ENCODE measurements around the gene SDHC.
"Not testable (repeated sequence)": the region's sequence is repeated elsewhere in the genome, so short reads cannot be mapped to it uniquely, and the experiment has no call there.

The SDHC gene

GRCh38 chr1:161364332-161364731 is 50.2 kb downstream of the SDHC start:
- Histone ChIP-seq H3K4me2 (ENCODE audit: low read length) (no peak overlapping the region), H3K27me3 (ENCODE audit: control insufficient read depth, insufficient read depth, low read length) (no peaks in the 10 kb centered on the region), H3K9ac (ENCODE audit: low read depth, low read length) (no peak overlapping the region), H3K9me3 (replicated peaks; ENCODE audit: low read length) (no peaks in the 10 kb centered on the region), H3K4me3 (ENCODE audit: low read length) (no peak overlapping the region), H3K36me3 (ENCODE audit: insufficient read depth, low read length) (peaks cover 13% of the 10 kb centered on the region), H3K4me1 (ENCODE audit: control insufficient read depth, insufficient read depth, low read length) (no peaks in the 10 kb centered on the region)

- no peaks in the 10 kb centered on the region for H3K27me3 ChIP-seq (ENCODE audit: control insufficient read depth, insufficient read depth, low read length)
- H3K4me1 ChIP-seq (ENCODE audit: control insufficient read depth, insufficient read depth, low read length) = no peaks in the 10 kb centered on the region
- H3K4me3 ChIP-seq (ENCODE audit: low read length) = no peak overlapping the region
- no peak overlapping the region for H3K4me2 ChIP-seq (ENCODE audit: low read length)
- no peaks in the 10 kb centered on the region for H3K9me3 ChIP-seq (replicated peaks; ENCODE audit: low read length)
- H3K9ac ChIP-seq (ENCODE audit: low read depth, low read length) = no peak overlapping the region
- H3K36me3 ChIP-seq (ENCODE audit: insufficient read depth, low read length) = peaks cover 13% of the 10 kb centered on the region
These were observed 51.0 kb downstream of the SDHC start for GRCh38 chr1:161365207-161365606.

DNA sequence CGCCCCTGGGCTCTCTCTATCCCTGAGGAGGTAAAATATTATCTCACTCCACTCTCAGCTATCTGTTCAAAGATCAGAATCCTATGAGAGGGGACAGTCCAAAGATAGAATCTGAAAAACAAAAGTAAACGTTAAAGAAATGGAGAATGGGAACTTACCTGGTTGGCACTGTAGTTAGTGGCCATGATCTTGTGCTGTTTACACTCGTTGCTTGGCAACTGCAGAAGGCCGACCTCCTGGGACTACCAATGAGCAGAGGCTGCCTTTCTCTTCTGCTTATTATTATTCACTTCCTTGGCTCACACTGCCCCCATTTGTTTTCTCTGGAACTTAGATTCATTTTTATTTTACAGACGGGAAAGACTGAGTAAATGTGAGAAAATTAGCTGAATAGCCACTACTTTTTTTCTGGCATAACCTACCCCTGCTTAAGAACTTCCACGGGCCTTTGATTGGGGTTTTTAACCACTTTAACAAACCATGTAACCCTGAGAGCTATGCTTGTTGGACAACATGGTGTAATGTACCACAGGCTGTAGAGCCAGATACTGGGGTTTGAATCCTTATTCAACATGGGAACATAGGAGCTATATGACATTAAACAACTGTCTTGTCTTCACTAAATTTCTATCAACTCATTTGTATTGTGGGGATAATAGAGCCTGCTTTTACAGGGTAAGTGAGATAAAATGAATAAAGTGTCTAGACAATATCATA is 53.7 kb downstream of the SDHC start, which contains the start of gene CFAP126:
Gene CFAP126, minus strand, starts transcription at position 193 of the 717 bp plus-strand sequence. Its CDS starts 8 bp downstream, at position 185.
- Histone ChIP-seq H3K36me3 (ENCODE audit: insufficient read depth, low read length) (peaks cover 13% of the 10 kb centered on the region), H3K4me1 (ENCODE audit: control insufficient read depth, insufficient read depth, low read length) (no peaks in the 10 kb centered on the region), H3K9me3 (replicated peaks; ENCODE audit: low read length) (no peaks in the 10 kb centered on the region), H3K4me2 (ENCODE audit: low read length) (no peak within 1 kb of the TSS), H3K27me3 (ENCODE audit: control insufficient read depth, insufficient read depth, low read length) (no peaks in the 10 kb centered on the region), H3K9ac (ENCODE audit: low read depth, low read length) (no peak within 1 kb of the TSS), H3K4me3 (ENCODE audit: low read length) (no peak within 1 kb of the TSS)

- Histone ChIP-seq H3K9me3 (replicated peaks; ENCODE audit: low read length) (no peaks in the 10 kb centered on the region), H3K36me3 (ENCODE audit: insufficient read depth, low read length) (no peaks in the 10 kb centered on the region)
These were observed 59.3 kb downstream of the SDHC start for GRCh38 chr1:161373442-161373841.

GRCh38 chr1:161374373-161374772 is 60.2 kb downstream of the SDHC start:
- no peaks in the 10 kb centered on the region for H3K36me3 ChIP-seq (ENCODE audit: insufficient read depth, low read length)
- H3K4me1 ChIP-seq (ENCODE audit: control insufficient read depth, insufficient read depth, low read length) = no peaks in the 10 kb centered on the region
- no peak overlapping the region for H3K9ac ChIP-seq (ENCODE audit: low read depth, low read length)
- H3K4me3 ChIP-seq (ENCODE audit: low read length) = no peak overlapping the region
- no peak overlapping the region for H3K4me2 ChIP-seq (ENCODE audit: low read length)
- no peaks in the 10 kb centered on the region for H3K27me3 ChIP-seq (ENCODE audit: control insufficient read depth, insufficient read depth, low read length)
- no peaks in the 10 kb centered on the region for H3K9me3 ChIP-seq (replicated peaks; ENCODE audit: low read length)

More at GRCh38 chr1:161373442-161373841, 59.3 kb downstream of the SDHC start:
- H3K9ac ChIP-seq (ENCODE audit: low read depth, low read length) = no peak overlapping the region
- no peak overlapping the region for H3K4me3 ChIP-seq (ENCODE audit: low read length)
- no peaks in the 10 kb centered on the region for H3K27me3 ChIP-seq (ENCODE audit: control insufficient read depth, insufficient read depth, low read length)
- no peak overlapping the region for H3K4me2 ChIP-seq (ENCODE audit: low read length)
- H3K4me1 ChIP-seq (ENCODE audit: control insufficient read depth, insufficient read depth, low read length) = no peaks in the 10 kb centered on the region

- Histone ChIP-seq H3K4me1 (ENCODE audit: control insufficient read depth, insufficient read depth, low read length) (peaks cover 12% of the 10 kb centered on the region), H3K36me3 (ENCODE audit: insufficient read depth, low read length) (no peaks in the 10 kb centered on the region)
These were observed 63.8 kb downstream of the SDHC start for GRCh38 chr1:161378014-161378413.

GRCh38 chr1:161379071-161379470 is 64.9 kb downstream of the SDHC start:
- no peaks in the 10 kb centered on the region for H3K36me3 ChIP-seq (ENCODE audit: insufficient read depth, low read length)
- H3K27me3 ChIP-seq (ENCODE audit: control insufficient read depth, insufficient read depth, low read length) = no peaks in the 10 kb centered on the region
- peak overlapping the region; percentile 42 for H3K4me3 ChIP-seq (ENCODE audit: low read length)
- peak overlapping the region; percentile 63 for H3K9ac ChIP-seq (ENCODE audit: low read depth, low read length)
- peaks cover 21% of the 10 kb centered on the region for H3K4me1 ChIP-seq (ENCODE audit: control insufficient read depth, insufficient read depth, low read length)
- no peaks in the 10 kb centered on the region for H3K9me3 ChIP-seq (replicated peaks; ENCODE audit: low read length)
- H3K4me2 ChIP-seq (ENCODE audit: low read length) = no peak overlapping the region

More at GRCh38 chr1:161378014-161378413, 63.8 kb downstream of the SDHC start:
- Histone ChIP-seq H3K4me2 (ENCODE audit: low read length) (no peak overlapping the region), H3K4me3 (ENCODE audit: low read length) (no peak overlapping the region), H3K27me3 (ENCODE audit: control insufficient read depth, insufficient read depth, low read length) (no peaks in the 10 kb centered on the region), H3K9me3 (replicated peaks; ENCODE audit: low read length) (no peaks in the 10 kb centered on the region), H3K9ac (ENCODE audit: low read depth, low read length) (no peak overlapping the region)

GRCh38 chr1:161381707-161382106 is 67.5 kb downstream of the SDHC start:
- Histone ChIP-seq H3K36me3 (ENCODE audit: insufficient read depth, low read length) (no peaks in the 10 kb centered on the region), H3K4me1 (ENCODE audit: control insufficient read depth, insufficient read depth, low read length) (peaks cover 21% of the 10 kb centered on the region), H3K4me3 (ENCODE audit: low read length) (no peak overlapping the region), H3K9ac (ENCODE audit: low read depth, low read length) (no peak overlapping the region), H3K27me3 (ENCODE audit: control insufficient read depth, insufficient read depth, low read length) (no peaks in the 10 kb centered on the region), H3K4me2 (ENCODE audit: low read length) (no peak overlapping the region), H3K9me3 (replicated peaks; ENCODE audit: low read length) (no peaks in the 10 kb centered on the region)

DNA sequence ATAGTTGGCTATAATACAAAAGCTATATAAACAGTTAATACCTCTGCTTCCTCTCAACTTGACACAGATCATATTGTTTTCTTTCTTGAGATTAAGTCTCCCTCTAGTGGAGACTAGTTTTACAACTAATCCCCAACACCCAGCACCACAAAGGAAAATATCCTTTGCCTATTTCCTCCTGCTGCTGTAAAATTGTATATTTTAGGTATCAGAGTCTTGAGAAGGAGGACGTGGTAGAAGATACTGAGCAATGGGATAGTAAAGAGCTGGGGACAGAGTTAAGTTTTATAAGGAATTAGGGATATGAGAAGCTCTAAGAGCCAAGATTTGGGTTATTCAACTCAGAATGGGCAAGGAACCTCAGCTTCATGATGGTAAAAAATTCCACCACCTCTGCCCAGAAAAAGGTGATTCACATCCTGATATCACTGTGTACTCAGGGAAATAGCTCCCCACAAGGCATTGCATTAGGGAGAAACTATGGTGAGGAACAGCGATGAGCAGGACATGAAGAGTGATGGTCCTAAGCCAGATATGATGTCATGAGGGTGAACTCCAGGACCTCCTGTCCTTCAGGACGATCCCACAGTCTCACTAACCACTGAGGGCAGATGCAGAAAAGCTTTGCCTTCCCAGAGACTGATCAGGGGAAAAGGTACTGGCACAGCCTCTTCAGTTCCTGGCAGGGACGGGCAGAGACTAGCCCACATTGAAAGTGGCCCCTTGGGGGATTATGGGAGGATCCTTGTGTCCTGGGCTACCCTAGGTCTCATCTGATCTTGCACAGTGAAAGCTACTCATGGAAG is 68.2 kb downstream of the SDHC start:
- no peaks in the 10 kb centered on the region for H3K27me3 ChIP-seq (ENCODE audit: control insufficient read depth, insufficient read depth, low read length)
- H3K4me1 ChIP-seq (ENCODE audit: control insufficient read depth, insufficient read depth, low read length) = peaks cover 21% of the 10 kb centered on the region
- no peaks in the 10 kb centered on the region for H3K36me3 ChIP-seq (ENCODE audit: insufficient read depth, low read length)
- peak overlapping the region; percentile 24 for H3K4me3 ChIP-seq (ENCODE audit: low read length)
- peak overlapping the region; percentile 82 for H3K4me2 ChIP-seq (ENCODE audit: low read length)
- no peaks in the 10 kb centered on the region for H3K9me3 ChIP-seq (replicated peaks; ENCODE audit: low read length)
- peak overlapping the region; percentile 79 for H3K9ac ChIP-seq (ENCODE audit: low read depth, low read length)

DNA sequence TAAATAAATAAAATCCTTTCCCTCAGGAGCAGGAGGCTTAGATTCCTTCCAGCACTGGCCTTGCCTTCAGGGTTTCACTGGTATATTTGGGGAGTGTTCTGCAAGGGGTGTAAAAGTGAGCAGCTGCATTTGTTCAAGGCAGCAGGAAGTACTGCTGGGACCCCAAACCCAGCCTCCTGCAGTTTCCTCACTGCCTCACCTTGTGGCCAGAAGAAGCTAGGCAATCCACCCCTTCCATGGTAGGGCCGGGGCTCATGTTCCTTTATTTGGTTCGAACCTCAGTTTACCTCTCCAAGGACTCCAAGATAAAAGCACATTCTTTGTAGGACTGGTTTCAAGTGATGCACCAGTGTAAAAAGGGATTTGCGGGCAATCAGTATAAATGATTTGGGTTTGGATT is 74.5 kb downstream of the SDHC start:
- H3K36me3 ChIP-seq (ENCODE audit: insufficient read depth, low read length) = no peaks in the 10 kb centered on the region
- H3K9ac ChIP-seq (ENCODE audit: low read depth, low read length) = no peak overlapping the region
- no peaks in the 10 kb centered on the region for H3K9me3 ChIP-seq (replicated peaks; ENCODE audit: low read length)
- no peak overlapping the region for H3K4me2 ChIP-seq (ENCODE audit: low read length)
- H3K4me3 ChIP-seq (ENCODE audit: low read length) = no peak overlapping the region
- no peaks in the 10 kb centered on the region for H3K27me3 ChIP-seq (ENCODE audit: control insufficient read depth, insufficient read depth, low read length)
- peaks cover 7% of the 10 kb centered on the region for H3K4me1 ChIP-seq (ENCODE audit: control insufficient read depth, insufficient read depth, low read length)

- Histone ChIP-seq H3K9ac (ENCODE audit: low read depth, low read length) (peak overlapping the region; percentile 81), H3K4me3 (ENCODE audit: low read length) (peak overlapping the region; percentile 72)
- not testable (repeated sequence) for H3K27me3 ChIP-seq (ENCODE audit: control insufficient read depth, insufficient read depth, low read length)
These were observed 75.0 kb downstream of the SDHC start for GRCh38 chr1:161389158-161389557.

More at GRCh38 chr1:161389158-161389557, 75.0 kb downstream of the SDHC start:
- not testable (repeated sequence) for H3K4me1 ChIP-seq (ENCODE audit: control insufficient read depth, insufficient read depth, low read length); H3K9me3 ChIP-seq (replicated peaks; ENCODE audit: low read length); H3K36me3 ChIP-seq (ENCODE audit: insufficient read depth, low read length)
- H3K4me2 ChIP-seq (ENCODE audit: low read length) = peak overlapping the region; percentile 87
